Activated naive CD4-positive, alpha-beta T cell treated with anti-CD3 and anti-CD28 coated beads, Interleukin-2, amount 50 U/mL, for 24 hours (primary cell): ENCODE measurements around the gene XRCC5.

Experiments
- H3K27ac Mint-ChIP-seq: one replicate; pipeline ENCODE4 v1.8.0; 2021; ENCODE audit warnings: mild to moderate bottlenecking, mixed read lengths
- H3K27me3 Mint-ChIP-seq: one replicate; pipeline ENCODE4 v1.8.0; 2021; ENCODE audit warnings: mixed read lengths
- H3K36me3 Mint-ChIP-seq: one replicate; pipeline ENCODE4 v1.8.0; 2021; ENCODE audit warnings: mixed read lengths
- H3K4me1 Mint-ChIP-seq: one replicate; pipeline ENCODE4 v1.8.0; 2021; ENCODE audit warnings: mixed read lengths
- H3K4me3 Mint-ChIP-seq: one replicate; pipeline ENCODE4 v1.8.0; 2021; ENCODE audit warnings: mild to moderate bottlenecking, mixed read lengths
- H3K9me3 Mint-ChIP-seq: one replicate; pipeline ENCODE4 v1.8.0; 2021; ENCODE audit warnings: mixed read lengths

Gene XRCC5

DNA sequence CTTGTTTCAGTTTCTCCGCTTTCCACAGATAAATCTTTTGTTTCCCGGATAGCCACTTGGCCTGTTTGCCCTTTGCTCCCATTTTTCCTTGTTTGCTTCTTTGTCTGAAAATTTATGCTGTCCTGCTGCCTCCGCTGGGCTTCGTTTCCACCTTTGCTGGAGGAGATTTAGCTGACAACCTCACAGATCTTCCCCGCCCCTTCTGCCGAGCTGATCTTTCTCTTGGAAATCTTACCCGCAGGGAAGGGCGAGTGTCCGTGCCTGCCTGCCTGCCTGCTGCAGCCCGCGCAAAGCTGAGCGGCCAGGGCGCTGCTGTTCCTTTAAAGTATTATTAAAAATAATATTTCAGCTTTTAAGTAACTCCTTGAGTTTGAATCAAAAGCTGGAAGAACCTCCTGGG lies 1.4 kb upstream of the XRCC5 start:
- no peaks in the 10 kb centered on the region for H3K9me3 Mint-ChIP-seq
- peak overlapping the region; percentile 100 for H3K4me3 Mint-ChIP-seq
- H3K27me3 Mint-ChIP-seq: no peaks in the 10 kb centered on the region
- peaks cover 36% of the 10 kb centered on the region for H3K4me1 Mint-ChIP-seq
- peaks cover 19% of the 10 kb centered on the region for H3K36me3 Mint-ChIP-seq
- no peak overlapping the region for H3K27ac Mint-ChIP-seq

GRCh38 chr2:216108310-216108966 lies 710 bp upstream of the XRCC5 start:
- Mint-ChIP-seq H3K4me3 (peak overlapping the region; percentile 100), H3K9me3 (no peaks in the 10 kb centered on the region), H3K4me1 (peaks cover 43% of the 10 kb centered on the region), H3K27ac (peak overlapping the region; percentile 100), H3K36me3 (peaks cover 26% of the 10 kb centered on the region), H3K27me3 (no peaks in the 10 kb centered on the region)

DNA sequence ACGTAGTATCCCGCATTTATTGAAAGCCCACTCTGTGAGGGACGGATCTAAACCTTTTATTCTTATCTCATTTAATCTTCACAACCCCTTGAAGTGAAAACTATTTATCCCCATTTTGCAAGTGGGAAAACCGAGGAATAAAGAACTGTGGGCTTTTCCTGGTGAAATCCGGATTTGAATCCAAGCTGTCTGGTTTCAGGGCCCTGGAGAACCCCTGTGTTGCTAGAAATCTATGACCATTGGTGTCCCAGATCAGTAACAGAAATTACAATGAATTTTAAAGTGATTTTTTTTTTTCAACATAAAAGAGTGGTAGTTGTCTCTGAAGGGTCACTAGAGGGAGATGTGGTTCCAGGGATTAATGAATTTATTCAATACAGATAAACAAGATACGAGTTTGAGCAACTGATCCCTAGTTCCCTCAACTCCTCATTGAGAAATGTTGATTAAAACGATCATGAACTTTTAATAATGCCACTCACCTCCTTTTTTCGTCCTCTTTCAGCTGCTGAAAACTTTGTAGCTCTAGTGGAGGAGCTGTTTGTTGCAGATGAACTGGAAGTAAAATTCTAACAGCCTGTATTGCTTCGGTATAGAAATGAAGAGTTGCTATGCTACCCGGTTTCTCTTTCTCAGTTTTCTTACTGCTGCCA lies 940 bp downstream of the XRCC5 start:
- H3K36me3 Mint-ChIP-seq: peaks cover 34% of the 10 kb centered on the region
- peak overlapping the region; percentile 100 for H3K4me3 Mint-ChIP-seq
- H3K4me1 Mint-ChIP-seq: peaks cover 60% of the 10 kb centered on the region

GRCh38 chr2:216110620-216111019 lies 1.5 kb downstream of the XRCC5 start:
- Mint-ChIP-seq H3K4me3 (peak overlapping the region; percentile 100), H3K4me1 (peaks cover 64% of the 10 kb centered on the region), H3K36me3 (peaks cover 35% of the 10 kb centered on the region), H3K9me3 (no peaks in the 10 kb centered on the region), H3K27me3 (no peaks in the 10 kb centered on the region), H3K27ac (peak overlapping the region; percentile 100)

More for the DNA sequence above, 940 bp downstream of the XRCC5 start:
- Mint-ChIP-seq H3K9me3 (no peaks in the 10 kb centered on the region), H3K27me3 (no peaks in the 10 kb centered on the region), H3K27ac (peak overlapping the region; percentile 100)

GRCh38 chr2:216111122-216111521 lies 2.0 kb downstream of the XRCC5 start:
- Mint-ChIP-seq H3K4me3 (peak overlapping the region; percentile 100), H3K4me1 (peaks cover 69% of the 10 kb centered on the region), H3K36me3 (peaks cover 36% of the 10 kb centered on the region), H3K27me3 (no peaks in the 10 kb centered on the region), H3K9me3 (no peaks in the 10 kb centered on the region), H3K27ac (peak overlapping the region; percentile 74)

DNA sequence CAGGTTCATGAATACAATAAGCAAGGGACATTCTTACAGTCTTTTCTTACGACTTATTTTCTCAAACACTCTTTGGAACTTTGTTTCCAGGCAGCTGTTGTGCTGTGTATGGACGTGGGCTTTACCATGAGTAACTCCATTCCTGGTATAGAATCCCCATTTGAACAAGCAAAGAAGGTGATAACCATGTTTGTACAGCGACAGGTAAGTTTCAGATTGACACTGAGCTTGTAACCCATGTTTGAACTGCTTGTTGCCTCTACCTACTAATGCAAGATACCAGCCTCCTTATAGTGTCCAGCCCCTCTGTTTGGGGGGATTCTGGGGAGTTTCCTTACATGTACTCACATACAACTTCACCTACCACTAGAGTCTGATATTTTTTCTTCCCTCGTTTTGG lies 3.8 kb downstream of the XRCC5 start:
- H3K4me3 Mint-ChIP-seq: peak overlapping the region; percentile 39
- no peaks in the 10 kb centered on the region for H3K9me3 Mint-ChIP-seq
- H3K36me3 Mint-ChIP-seq: peaks cover 50% of the 10 kb centered on the region
- H3K27ac Mint-ChIP-seq: peak overlapping the region; percentile 79
- H3K27me3 Mint-ChIP-seq: no peaks in the 10 kb centered on the region
- peaks cover 87% of the 10 kb centered on the region for H3K4me1 Mint-ChIP-seq

DNA sequence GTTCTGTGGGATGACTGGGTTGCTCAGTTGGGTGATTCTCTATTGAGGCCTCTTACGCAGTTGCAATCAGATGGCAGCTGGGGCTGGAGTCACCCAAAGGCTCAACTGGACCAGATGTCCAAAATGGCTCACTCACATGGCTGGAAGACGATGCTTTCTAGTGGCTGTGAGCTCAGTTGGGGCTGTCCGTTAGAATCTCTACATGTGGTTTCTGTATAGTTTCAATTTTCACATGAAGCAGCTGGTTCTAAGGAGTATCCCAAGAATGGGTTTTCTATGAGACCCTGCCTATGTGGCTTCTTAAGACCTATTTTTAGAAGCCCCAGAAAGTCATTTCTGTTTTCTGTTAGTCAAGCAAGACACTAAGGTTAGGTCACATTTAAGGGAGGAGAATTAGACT lies 4.4 kb downstream of the XRCC5 start:
- Mint-ChIP-seq H3K27me3 (no peaks in the 10 kb centered on the region), H3K27ac (peak overlapping the region; percentile 85), H3K9me3 (no peaks in the 10 kb centered on the region), H3K4me1 (peaks cover 91% of the 10 kb centered on the region), H3K36me3 (peaks cover 53% of the 10 kb centered on the region), H3K4me3 (peak overlapping the region; percentile 39)

- H3K27ac Mint-ChIP-seq: peak overlapping the region; percentile 99
- H3K36me3 Mint-ChIP-seq: peaks cover 53% of the 10 kb centered on the region
- H3K27me3 Mint-ChIP-seq: no peaks in the 10 kb centered on the region
- H3K4me1 Mint-ChIP-seq: peaks cover 91% of the 10 kb centered on the region
- no peaks in the 10 kb centered on the region for H3K9me3 Mint-ChIP-seq
- H3K4me3 Mint-ChIP-seq: peak overlapping the region; percentile 97
These were observed 5.2 kb downstream of the XRCC5 start for GRCh38 chr2:216114382-216114713.

DNA sequence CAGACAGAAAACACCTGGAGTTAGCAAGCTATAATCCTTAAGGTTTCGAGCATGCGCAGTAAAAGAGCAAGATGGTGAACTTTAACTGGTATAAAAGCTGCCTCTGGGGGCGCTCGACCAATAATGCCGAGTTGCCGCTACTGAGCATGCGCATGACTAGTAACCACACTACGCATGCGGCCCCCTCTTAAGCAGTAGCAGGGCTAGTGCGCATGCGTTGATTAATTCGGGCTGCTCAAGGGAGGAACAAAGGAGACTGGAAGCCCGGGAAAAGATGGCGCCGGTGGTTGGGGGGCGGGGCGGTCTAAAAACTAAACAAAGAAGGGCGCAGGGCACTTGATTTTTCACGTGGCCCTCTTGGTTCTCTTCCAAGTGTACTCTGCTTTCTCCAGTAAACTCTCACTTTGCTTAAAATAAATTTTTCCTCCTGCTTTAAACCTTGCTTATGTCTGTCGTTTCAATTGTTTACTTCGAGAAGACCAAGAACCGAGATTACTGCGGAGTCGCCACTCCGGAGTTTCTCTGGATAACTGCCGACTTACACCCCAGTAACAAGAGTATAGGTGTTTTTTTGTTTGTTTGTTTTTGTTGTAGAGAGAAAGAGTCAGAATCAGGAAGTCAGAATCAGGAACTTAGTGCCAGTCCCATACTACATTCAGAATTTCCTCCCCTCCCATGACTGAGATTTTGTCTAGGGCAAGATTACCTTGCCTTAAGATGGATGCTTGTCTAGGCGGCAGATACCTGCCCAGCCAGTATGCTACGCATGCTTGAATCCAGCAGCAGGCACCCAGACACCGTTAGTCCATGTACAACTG lies 5.8 kb downstream of the XRCC5 start:
- no peaks in the 10 kb centered on the region for H3K27me3 Mint-ChIP-seq
- no peaks in the 10 kb centered on the region for H3K9me3 Mint-ChIP-seq
- peaks cover 55% of the 10 kb centered on the region for H3K36me3 Mint-ChIP-seq
- H3K4me1 Mint-ChIP-seq: peaks cover 97% of the 10 kb centered on the region
- peak overlapping the region; percentile 99 for H3K27ac Mint-ChIP-seq
- peak overlapping the region; percentile 97 for H3K4me3 Mint-ChIP-seq

GRCh38 chr2:216116418-216116817 lies 7.3 kb downstream of the XRCC5 start:
- Mint-ChIP-seq H3K4me1 (peaks cover 99% of the 10 kb centered on the region), H3K36me3 (peaks cover 54% of the 10 kb centered on the region), H3K27ac (peak overlapping the region; percentile 81)

DNA sequence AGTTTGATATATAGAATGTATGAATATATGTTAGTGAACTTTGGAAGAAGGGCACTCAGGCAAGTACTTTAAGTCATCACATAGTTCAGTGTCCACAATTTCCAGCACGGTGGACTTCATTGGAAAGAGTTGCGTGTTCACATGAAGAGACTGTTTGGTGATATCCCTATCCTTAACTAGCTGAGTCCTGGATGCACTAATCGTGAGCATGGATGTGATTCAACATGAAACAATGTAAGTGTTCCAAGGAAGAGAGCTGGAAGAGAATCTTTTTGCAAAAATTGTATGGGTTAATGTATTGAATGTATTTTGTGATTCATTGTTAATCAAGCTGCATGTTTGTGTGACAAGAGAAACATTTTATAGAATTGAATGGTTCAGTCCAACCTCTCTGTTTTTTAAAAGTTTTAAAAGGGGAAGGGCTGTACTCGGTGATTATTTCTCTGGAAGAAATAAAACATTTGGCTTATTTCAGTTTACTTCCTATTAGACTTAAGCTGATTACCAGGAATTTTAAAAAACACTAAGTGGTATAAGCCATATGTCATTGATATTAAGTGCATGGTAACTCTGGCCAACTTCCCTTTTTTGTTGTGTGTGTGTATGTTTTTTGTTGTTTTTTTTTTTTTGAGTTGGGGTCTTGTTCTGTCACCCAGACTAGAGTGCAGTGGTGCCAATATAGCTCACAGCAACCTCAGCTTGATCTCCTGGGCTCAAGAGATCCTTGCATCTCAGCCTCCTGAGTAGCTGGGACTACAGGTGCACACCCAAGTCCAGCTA lies 8.6 kb downstream of the XRCC5 start:
- no peaks in the 10 kb centered on the region for H3K9me3 Mint-ChIP-seq
- H3K27ac Mint-ChIP-seq: peak overlapping the region; percentile 92
- no peaks in the 10 kb centered on the region for H3K27me3 Mint-ChIP-seq
- peaks cover 99% of the 10 kb centered on the region for H3K4me1 Mint-ChIP-seq
- H3K4me3 Mint-ChIP-seq: peak overlapping the region; percentile 33
- H3K36me3 Mint-ChIP-seq: peaks cover 55% of the 10 kb centered on the region

More at GRCh38 chr2:216116418-216116817, 7.3 kb downstream of the XRCC5 start:
- Mint-ChIP-seq H3K4me3 (peak overlapping the region; percentile 73), H3K9me3 (no peaks in the 10 kb centered on the region), H3K27me3 (no peaks in the 10 kb centered on the region)

DNA sequence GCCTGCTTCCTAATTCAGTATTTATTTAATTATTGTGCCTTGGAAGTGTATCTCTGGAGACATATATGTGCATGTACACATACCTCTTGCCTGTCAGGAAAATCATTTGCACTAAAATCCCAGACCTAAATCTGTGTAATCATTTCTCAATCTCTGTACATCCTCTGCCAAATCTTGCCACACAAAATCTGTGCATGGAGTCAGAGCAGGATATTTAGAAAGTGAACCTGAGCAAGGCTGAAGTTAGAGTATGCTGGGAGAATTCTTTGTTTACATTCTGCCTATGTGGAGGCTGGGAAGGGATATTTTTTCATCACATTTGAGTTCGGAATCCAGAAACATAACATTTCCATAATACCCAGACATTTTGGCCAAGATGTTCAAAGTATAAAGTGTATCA lies 9.3 kb downstream of the XRCC5 start:
- Mint-ChIP-seq H3K9me3 (no peaks in the 10 kb centered on the region), H3K27ac (peak overlapping the region; percentile 92), H3K4me3 (peak overlapping the region; percentile 44), H3K27me3 (no peaks in the 10 kb centered on the region), H3K4me1 (peaks cover 93% of the 10 kb centered on the region), H3K36me3 (peaks cover 48% of the 10 kb centered on the region)

- peak overlapping the region; percentile 94 for H3K27ac Mint-ChIP-seq
- peaks cover 90% of the 10 kb centered on the region for H3K4me1 Mint-ChIP-seq
- H3K27me3 Mint-ChIP-seq: no peaks in the 10 kb centered on the region
- H3K36me3 Mint-ChIP-seq: peaks cover 46% of the 10 kb centered on the region
- H3K9me3 Mint-ChIP-seq: no peaks in the 10 kb centered on the region
- peak overlapping the region; percentile 83 for H3K4me3 Mint-ChIP-seq
These were observed 10.0 kb downstream of the XRCC5 start for GRCh38 chr2:216119146-216119545.

DNA sequence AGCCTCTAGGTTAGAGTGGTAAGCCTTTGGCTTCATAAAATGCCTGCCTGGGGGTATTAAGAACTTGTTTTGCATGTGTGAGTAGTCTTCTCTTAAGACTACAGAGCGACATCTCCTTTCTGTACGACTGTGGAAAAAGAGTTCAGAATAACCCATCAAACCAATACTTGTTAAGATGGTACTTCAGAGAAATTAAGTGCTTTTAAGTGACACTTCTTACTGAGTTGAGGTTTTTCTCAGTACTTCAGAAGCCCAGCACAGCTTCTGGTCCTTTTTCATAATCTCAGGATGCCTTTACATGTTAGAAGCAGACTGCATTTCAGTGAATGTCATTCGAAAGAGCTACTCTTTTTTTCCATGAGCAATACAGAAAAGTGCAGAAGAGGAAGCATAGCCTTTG lies 10.8 kb downstream of the XRCC5 start:
- Mint-ChIP-seq H3K27ac (peak overlapping the region; percentile 94), H3K4me3 (peak overlapping the region; percentile 83), H3K4me1 (peaks cover 90% of the 10 kb centered on the region), H3K9me3 (no peaks in the 10 kb centered on the region), H3K27me3 (no peaks in the 10 kb centered on the region), H3K36me3 (peaks cover 48% of the 10 kb centered on the region)

- Mint-ChIP-seq H3K4me3 (peak overlapping the region; percentile 83), H3K27me3 (no peaks in the 10 kb centered on the region), H3K9me3 (no peaks in the 10 kb centered on the region), H3K36me3 (peaks cover 49% of the 10 kb centered on the region), H3K27ac (peak overlapping the region; percentile 90), H3K4me1 (peaks cover 88% of the 10 kb centered on the region)
These were observed 12.1 kb downstream of the XRCC5 start for GRCh38 chr2:216121255-216121654.
